Upper lobe of left lung (tissue), 6 donors: ENCODE results near the gene N4BP2L2. TPM values are rescaled to one million over a fixed set of nuclear protein-coding genes. Genes with fewer than 3 reads are reported as not detected.

ENCODE experiments used
- ATAC-seq, 2 donors: fragments of 200-7000 bp; cut with Tn5 transposase; one replicate each; pipeline ENCODE4 v1.9.1; 2022; ENCODE audit warnings: mild to moderate bottlenecking in 2 of 2, moderate library complexity in 2 of 2; ENCODE audit not compliant: low FRiP score in 2 of 2
- DNase-seq, 2 donors: peaks; one replicate each; pipeline ENCODE4 v3.0.0-alpha.2; 2019 to 2020
- H3K27ac ChIP-seq, 4 donors: fragments of 200-600 bp; sonication (generic); one replicate each; pipeline ENCODE4 v1.5.1; 2016 to 2019
- H3K27me3 ChIP-seq, 4 donors: fragments of 200-600 bp; sonication (generic); one replicate each; pipeline ENCODE4 v1.5.1; 2017 to 2019
- H3K36me3 ChIP-seq, 4 donors: fragments of 200-600 bp; sonication (generic); one replicate each; pipeline ENCODE4 v1.5.1; 2016 to 2019
- H3K4me1 ChIP-seq, 4 donors: fragments of 200-600 bp; sonication (generic); one replicate each; pipeline ENCODE4 v1.5.1; 2018 to 2019
- H3K4me3 ChIP-seq, 4 donors: fragments of 200-600 bp; sonication (generic); one replicate each; pipeline ENCODE4 v1.5.1; 2017 to 2019; ENCODE audit warnings: mild to moderate bottlenecking in 2 of 4, moderate library complexity in 1 of 4
- H3K9me3 ChIP-seq, 4 donors: fragments of 200-600 bp; sonication (generic); one replicate each; pipeline ENCODE4 v1.5.1; 2018 to 2019
- CTCF ChIP-seq, 6 experiments: fragments of 450-650 bp in 4 of 6; fragments of 200-600 bp in 2 of 6; sonication (generic) in 2 of 6; IDR thresholded peaks; one replicate each; pipeline ENCODE4 v1.5.1; 2016 to 2019; ENCODE audit warnings: antibody characterized with exemption in 6 of 6
- EP300 ChIP-seq, 4 donors: sonication (generic); formaldehyde crosslinking; IDR thresholded peaks; one replicate each; pipeline ENCODE4 v1.5.1; 2017; ENCODE audit warnings: antibody characterized with exemption in 4 of 4, control low read depth in 2 of 4
- POLR2A ChIP-seq, 4 donors: fragments of 450-650 bp; IDR thresholded peaks; one replicate each; pipeline ENCODE4 v1.5.1; 2016 to 2017; ENCODE audit warnings: antibody characterized with exemption in 4 of 4, mild to moderate bottlenecking in 2 of 4
- POLR2AphosphoS5 ChIP-seq, 2 donors: sonication (generic); formaldehyde crosslinking; IDR thresholded peaks; one replicate each; pipeline ENCODE4 v1.5.1; 2017; ENCODE audit warnings: antibody characterized with exemption in 2 of 2
- WGBS, 2 donors: methylation state at CpG; one replicate each; pipeline ENCODE4 v1.1.5; 2017 to 2018; 5-methylcytosine and 5-hydroxymethylcytosine counted together
- total RNA-seq, 6 donors: library from RNA; depleted of rRNA in 4 of 6; stranded (reverse); fragments of >200 nt in 4 of 6; gene quantifications; one replicate each; pipeline versions ENCODE4 v1.1.0 to v1.2.1, GENCODE V29; 2016 to 2021
- donor health status: DM: no; HTN: no; CAD: no; lungs with moderate emphysema.
- donor health status: DM: no; HTN: yes; CAD: no; lungs with severe emphysema.

N4BP2L2 gene
- total RNA-seq, 6 donors from 2014 or later: 93.7 to 583 (median 146) TPM

GRCh38 chr13:32431361-32431760, 107.2 kb downstream of the N4BP2L2 start:
- no peak for TF ChIP-seq POLR2AphosphoS5 (IDR thresholded peaks at IDR 0.05)
- no peak for TF ChIP-seq POLR2A (IDR thresholded peaks at IDR 0.05)
- no peak for TF ChIP-seq EP300 (IDR thresholded peaks at IDR 0.05)
- TF ChIP-seq CTCF (IDR thresholded peaks at IDR 0.05): no peak
- no peaks in the 10 kb centered on the region for H3K9me3 ChIP-seq
- H3K4me3 ChIP-seq: no peak overlapping the region
- H3K36me3 ChIP-seq: peaks cover 0 to 2% (median 0%) of the 10 kb centered on the region in 4 donors
- ATAC-seq: no peak
- 93 to 94% methylated on average over 5 of the region's 5 CpGs for WGBS, 2 donors
- no peaks in the 10 kb centered on the region for H3K27me3 ChIP-seq
- DNase-seq: no peak
- H3K4me1 ChIP-seq: peaks cover 11 to 29% (median 19%) of the 10 kb centered on the region in 4 donors
- H3K27ac ChIP-seq: no peak overlapping the region

- DNase-seq (no peak), ATAC-seq (no peak)
- no peak overlapping the region for H3K4me3 ChIP-seq
- no peaks in the 10 kb centered on the region for H3K27me3 ChIP-seq
- H3K27ac ChIP-seq: peak overlapping the region in 1 of 4 donors; percentile 9
- no peaks in the 10 kb centered on the region for H3K36me3 ChIP-seq
- 44 to 56% methylated on average over 6 of the region's 6 CpGs for WGBS, 2 donors
- no peak for TF ChIP-seq POLR2A (IDR thresholded peaks at IDR 0.05)
- no peak for TF ChIP-seq POLR2AphosphoS5 (IDR thresholded peaks at IDR 0.05)
- TF ChIP-seq CTCF (IDR thresholded peaks at IDR 0.05): no peak
- no peak for TF ChIP-seq EP300 (IDR thresholded peaks at IDR 0.05)
- peaks cover 19 to 41% (median 28%) of the 10 kb centered on the region in 4 donors for H3K4me1 ChIP-seq
- no peaks in the 10 kb centered on the region for H3K9me3 ChIP-seq
These were observed 108.4 kb downstream of the N4BP2L2 start for GRCh38 chr13:32430018-32430747.

DNA sequence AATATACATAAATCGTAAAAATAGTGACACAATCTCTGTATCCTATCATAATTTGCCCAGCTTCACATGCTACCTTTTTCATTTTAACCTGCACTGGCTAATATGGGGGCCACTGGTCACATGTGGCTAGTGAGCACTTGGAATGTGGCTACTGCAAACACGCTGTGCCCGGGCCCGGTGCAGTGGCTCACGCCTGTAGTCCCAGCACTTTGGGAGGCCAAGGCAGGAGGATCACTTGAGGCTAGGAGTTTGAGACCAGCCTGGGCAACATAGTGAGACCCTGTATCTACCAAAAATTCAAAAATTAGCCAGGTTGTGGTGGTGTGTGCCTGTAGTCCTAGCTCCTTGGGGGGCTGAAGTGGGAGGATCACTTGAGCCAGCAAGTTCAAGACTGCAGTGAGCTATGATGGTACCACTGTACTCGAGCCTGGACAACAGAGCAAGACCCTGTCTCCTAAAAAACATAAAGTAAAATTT, 109.1 kb downstream of the N4BP2L2 start:
- ATAC-seq (no peak), DNase-seq (peak in 1 of 2 donors; percentile 52)
- Histone ChIP-seq H3K4me3 (no peak overlapping the region), H3K36me3 (no peaks in the 10 kb centered on the region), H3K27ac (peak overlapping the region; percentile 89 to 96 (median 95)), H3K4me1 (peaks cover 20 to 42% (median 30%) of the 10 kb centered on the region in 4 donors), H3K27me3 (no peaks in the 10 kb centered on the region), H3K9me3 (no peaks in the 10 kb centered on the region)
- TF ChIP-seq POLR2A (IDR thresholded peaks at IDR 0.05): no peak
- TF ChIP-seq EP300 (IDR thresholded peaks at IDR 0.05): no peak
- TF ChIP-seq POLR2AphosphoS5 (IDR thresholded peaks at IDR 0.05): no peak
- TF ChIP-seq CTCF (IDR thresholded peaks at IDR 0.05): no peak
- 95 to 97% methylated on average over 6 of the region's 6 CpGs for WGBS, 2 donors

GRCh38 chr13:32428581-32429432, 109.8 kb downstream of the N4BP2L2 start:
- H3K36me3 ChIP-seq: no peaks in the 10 kb centered on the region
- peak overlapping the region; percentile 62 to 89 (median 88) for H3K4me3 ChIP-seq
- 40 to 44% methylated on average over 9 of the region's 9 CpGs for WGBS, 2 donors
- peak overlapping the region; percentile 89 to 96 (median 95) for H3K27ac ChIP-seq
- DNase-seq (no peak), ATAC-seq (peak; percentile 56 to 68)
- peaks cover 20 to 42% (median 30%) of the 10 kb centered on the region in 4 donors for H3K4me1 ChIP-seq
- H3K27me3 ChIP-seq: no peaks in the 10 kb centered on the region
- no peaks in the 10 kb centered on the region for H3K9me3 ChIP-seq
- no peak for TF ChIP-seq CTCF (IDR thresholded peaks at IDR 0.05)
- TF ChIP-seq EP300 (IDR thresholded peaks at IDR 0.05): no peak
- no peak for TF ChIP-seq POLR2A (IDR thresholded peaks at IDR 0.05)
- TF ChIP-seq POLR2AphosphoS5 (IDR thresholded peaks at IDR 0.05): no peak
